LNCaP clone FGC (cell line): ENCODE results near the gene DMKN.

Experiments used
- DNase-seq: peaks from one replicate; pipeline ENCODE4 v3.0.0-alpha.2; 2011; ENCODE audit warnings: low read depth
- H3K4me3 ChIP-seq: 2 replicates; pipeline ENCODE4 v1.5.1; 2011; ENCODE audit warnings: mild to moderate bottlenecking, low read depth, low read length, control low read depth
- TF ChIP-seq, protein P1 (sequence below): IDR thresholded peaks from 2 replicates; pipeline ENCODE4 v1.5.1; 2012; ENCODE audit warnings: mild to moderate bottlenecking; ENCODE audit not compliant: control insufficient read depth, insufficient read depth; ENCODE audit errors: extremely low read depth

DMKN gene

DNA sequence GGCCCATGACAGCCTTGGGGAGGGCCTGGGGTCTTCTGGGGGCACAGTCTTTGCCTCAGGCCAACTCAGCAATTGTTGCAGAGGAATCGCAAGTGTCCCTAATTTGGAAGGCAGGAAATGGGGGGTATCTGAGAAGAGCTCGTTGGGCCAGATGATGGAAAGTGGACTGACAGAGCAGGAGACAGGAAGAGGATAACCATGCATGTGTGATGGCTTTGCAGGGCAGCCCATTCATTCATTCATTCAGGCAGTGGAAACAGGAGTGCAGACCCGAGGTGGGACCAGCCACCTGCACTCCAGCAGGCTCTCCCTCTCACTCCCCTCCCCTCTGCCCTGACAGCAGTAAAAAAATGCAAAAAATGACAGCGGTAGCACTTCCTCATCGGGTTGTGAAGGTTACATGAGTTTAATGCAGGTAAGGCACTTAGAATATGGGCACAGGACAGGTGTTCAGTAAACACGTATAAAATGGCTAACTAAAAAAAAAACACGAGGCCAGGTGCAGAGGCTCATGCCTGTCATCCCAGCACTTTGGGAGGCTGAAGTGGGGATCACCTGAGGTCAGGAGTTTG lies 27.0 kb upstream of the DMKN start:
- TF ChIP-seq, protein P1, sequence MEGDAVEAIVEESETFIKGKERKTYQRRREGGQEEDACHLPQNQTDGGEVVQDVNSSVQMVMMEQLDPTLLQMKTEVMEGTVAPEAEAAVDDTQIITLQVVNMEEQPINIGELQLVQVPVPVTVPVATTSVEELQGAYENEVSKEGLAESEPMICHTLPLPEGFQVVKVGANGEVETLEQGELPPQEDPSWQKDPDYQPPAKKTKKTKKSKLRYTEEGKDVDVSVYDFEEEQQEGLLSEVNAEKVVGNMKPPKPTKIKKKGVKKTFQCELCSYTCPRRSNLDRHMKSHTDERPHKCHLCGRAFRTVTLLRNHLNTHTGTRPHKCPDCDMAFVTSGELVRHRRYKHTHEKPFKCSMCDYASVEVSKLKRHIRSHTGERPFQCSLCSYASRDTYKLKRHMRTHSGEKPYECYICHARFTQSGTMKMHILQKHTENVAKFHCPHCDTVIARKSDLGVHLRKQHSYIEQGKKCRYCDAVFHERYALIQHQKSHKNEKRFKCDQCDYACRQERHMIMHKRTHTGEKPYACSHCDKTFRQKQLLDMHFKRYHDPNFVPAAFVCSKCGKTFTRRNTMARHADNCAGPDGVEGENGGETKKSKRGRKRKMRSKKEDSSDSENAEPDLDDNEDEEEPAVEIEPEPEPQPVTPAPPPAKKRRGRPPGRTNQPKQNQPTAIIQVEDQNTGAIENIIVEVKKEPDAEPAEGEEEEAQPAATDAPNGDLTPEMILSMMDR: no peak
- no peak for DNase-seq
- H3K4me3 ChIP-seq: no peak overlapping the region

DNA sequence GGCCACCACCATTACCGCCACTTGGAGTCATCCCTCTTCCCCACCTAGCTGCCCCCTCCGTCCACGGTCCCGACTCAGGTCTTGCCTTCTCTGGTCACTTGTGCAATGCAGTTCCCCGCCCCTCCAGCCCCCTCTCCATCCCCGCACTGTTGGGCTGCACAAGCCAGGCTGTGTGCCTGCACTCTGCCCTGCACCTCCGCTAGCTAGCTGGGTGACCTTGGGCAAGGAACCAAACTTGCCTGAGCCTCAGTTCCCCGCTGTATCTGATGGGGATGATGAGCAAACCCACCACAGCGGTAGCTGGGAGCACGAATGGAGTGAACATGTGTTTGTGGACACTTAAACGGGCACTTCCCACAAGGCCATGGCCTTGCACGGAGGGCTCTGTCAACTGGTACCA lies 26.4 kb upstream of the DMKN start:
- DNase-seq: no peak
- TF ChIP-seq, protein P1: no peak
- H3K4me3 ChIP-seq: no peak overlapping the region

DNA sequence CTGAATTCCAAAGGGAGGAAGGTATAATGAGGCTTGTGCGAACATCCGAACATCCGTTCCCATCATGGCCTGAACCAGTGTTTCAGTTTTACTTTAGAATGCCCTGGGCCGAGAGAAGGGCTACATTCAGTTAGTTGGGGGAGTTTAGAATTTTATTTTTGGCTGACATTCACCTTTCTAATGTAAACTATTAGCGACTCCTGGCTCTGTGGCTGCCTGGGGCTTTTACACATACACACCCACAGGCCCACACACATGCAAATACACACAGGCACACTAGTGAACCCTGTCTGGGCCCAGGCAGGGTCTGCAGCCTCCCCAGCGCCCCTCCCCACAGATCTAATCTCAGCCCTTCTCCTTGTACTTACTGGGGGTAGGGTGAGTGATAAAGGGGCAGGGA lies 25.9 kb upstream of the DMKN start:
- no peak overlapping the region for H3K4me3 ChIP-seq
- TF ChIP-seq, protein P1: no peak
- DNase-seq: no peak

DNA sequence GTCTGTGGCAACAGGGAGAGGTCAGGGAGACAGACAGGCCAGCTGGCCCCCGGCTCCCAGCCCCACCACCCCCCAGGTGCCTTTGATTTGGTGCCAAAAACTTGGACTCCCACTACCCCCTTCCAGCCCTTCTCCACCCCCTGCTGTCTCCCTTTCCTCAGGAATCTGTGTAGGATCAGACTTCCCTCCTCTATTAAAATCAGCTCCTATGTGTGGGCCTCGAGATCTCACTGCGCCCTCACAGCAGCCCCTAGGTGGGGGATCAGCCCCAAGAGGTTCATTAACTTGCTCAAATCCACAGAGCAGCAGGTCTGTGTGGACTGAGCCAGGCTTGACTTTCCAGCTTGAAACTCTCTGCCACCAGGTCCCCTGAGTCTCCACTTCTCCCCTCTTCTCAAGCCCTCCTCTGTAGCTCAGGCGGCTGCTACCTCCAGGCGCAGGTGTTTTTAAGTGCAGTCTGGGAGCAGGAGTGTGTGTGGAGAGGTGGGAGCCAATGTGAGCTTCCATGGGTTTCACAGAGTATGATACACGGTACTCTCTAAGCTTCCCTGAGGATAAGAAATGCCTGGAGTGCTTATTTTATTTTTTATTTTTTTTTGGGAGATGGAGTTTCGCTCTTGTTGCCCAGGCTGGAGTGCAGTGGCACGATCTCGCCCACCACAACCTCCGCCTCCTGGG lies 21.5 kb upstream of the DMKN start:
- no peak overlapping the region for H3K4me3 ChIP-seq
- TF ChIP-seq, protein P1: no peak
- DNase-seq: no peak

DNA sequence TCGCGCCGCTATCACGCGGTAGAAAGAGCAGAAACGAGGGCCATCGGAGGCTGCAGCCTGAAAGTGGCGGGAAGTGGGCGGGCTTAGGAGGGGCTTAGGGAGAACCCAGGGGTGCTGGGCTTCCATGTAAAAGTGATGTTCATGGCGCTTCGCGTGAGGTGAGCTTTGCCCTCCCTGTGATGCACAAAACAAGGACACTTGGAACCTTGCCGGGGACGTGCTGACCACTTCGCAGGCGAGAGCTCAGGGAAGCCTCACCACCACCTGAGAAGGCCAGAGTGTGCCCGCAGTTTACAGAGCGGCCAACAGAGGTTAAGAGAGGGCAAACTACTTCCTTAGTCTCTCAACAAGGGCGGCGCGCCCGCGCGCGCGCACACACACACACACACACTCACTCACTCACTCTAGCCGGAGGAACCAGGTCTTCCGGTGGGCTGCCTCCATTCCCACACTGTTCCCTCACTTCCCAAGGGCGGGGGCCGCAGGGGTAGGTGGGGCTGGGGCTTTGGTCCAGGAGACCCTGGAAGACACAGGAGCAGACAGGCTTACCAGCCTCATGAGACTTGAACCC lies 20.5 kb upstream of the DMKN start:
- H3K4me3 ChIP-seq: no peak overlapping the region
- TF ChIP-seq, protein P1: no peak
- DNase-seq: peak; percentile 77

DNA sequence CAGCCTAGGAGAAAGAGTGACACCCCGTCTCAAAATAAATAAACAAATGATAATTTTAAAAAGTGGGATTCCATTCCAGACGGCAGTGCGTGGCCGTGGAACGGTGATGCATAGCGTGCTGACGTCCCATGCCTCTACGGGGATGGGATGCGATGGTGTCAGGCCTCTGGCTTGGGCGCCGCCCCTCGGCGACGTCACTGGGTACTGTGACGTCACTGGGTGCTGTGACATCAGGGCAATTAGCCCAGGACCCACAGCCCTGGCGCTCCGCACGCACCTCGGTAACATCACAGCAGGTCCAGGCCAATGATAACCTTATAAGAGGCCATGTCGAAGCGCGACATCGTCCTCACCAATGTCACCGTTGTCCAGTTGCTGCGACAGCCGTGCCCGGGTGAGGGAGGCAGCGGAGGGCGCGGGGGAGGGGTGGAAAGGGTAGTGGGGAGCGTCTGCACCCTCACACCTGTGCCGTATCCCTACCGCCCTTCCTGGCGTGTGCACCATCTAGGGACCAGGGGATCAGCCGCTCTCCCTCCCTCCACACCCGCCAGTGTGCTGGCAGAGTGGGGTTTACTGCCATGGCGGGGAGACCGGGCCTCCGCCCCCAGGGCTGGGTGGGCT lies 19.9 kb upstream of the DMKN start, which contains the start of gene GAPDHS:
TSS of gene GAPDHS (plus strand) at position 256 of the 621 bp plus-strand sequence. CDS start at position 328, 72 bp downstream.
- no peak for DNase-seq
- TF ChIP-seq, protein P1: no peak
- H3K4me3 ChIP-seq: no peak within 1 kb of the TSS
